Thyroid gland (tissue), 4 donors: ENCODE measurements around the gene KYAT1.

Experiments
- POLR2A ChIP-seq, 2 donors: fragments of 450-650 bp; IDR thresholded peaks; one replicate each; pipeline ENCODE4 v1.6.1; 2017; ENCODE audit warnings: antibody characterized with exemption in 2 of 2, mild to moderate bottlenecking in 2 of 2, moderate library complexity in 1 of 2
- TF ChIP-seq, protein P1 (sequence below), 6 experiments: fragments of 200-600 bp in 3 of 6; fragments of 450-650 bp in 3 of 6; sonication (generic) in 3 of 6; IDR thresholded peaks; one replicate each; pipeline ENCODE4 v1.5.1; 2016 to 2019; ENCODE audit warnings: antibody characterized with exemption in 6 of 6, mild to moderate bottlenecking in 2 of 6, inconsistent platforms in 1 of 6, moderate library complexity in 1 of 6

DNA sequence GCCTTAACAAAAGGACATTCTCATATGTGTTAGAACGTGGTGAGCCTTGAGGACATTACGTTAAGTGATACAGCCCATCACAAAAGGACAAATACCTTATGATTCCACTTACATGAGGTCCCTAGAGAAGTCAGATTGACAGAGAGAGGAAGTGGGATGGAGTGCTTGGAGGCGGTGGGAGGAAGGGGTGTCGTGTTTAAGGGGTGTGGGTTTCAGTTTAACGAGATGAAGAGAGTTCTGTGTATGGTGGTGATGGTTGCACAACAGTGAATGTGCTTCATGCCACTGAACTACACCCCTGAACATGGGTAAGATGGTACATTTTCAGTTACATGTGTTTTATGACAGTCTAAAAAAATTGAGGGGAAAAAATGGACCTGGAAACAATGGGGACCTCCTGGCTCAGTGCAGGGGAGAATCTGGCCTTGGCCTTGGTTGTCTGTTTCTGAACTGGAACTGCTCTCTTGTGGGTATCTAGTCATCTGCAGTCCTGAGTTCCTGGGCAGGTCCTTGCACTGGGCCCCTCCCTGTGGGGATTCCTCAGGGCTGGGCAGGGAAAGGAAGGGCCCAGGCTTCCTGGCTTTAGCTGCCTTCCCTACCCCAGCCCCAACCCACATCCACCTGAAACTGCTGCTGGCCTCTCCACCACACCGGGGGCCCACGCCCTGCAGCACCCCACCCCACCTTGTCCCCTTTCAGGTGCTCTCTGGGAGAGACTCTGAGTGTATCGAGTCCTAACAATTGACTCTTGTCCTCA, 18.0 kb upstream of the KYAT1 start:
- TF ChIP-seq, protein P1, sequence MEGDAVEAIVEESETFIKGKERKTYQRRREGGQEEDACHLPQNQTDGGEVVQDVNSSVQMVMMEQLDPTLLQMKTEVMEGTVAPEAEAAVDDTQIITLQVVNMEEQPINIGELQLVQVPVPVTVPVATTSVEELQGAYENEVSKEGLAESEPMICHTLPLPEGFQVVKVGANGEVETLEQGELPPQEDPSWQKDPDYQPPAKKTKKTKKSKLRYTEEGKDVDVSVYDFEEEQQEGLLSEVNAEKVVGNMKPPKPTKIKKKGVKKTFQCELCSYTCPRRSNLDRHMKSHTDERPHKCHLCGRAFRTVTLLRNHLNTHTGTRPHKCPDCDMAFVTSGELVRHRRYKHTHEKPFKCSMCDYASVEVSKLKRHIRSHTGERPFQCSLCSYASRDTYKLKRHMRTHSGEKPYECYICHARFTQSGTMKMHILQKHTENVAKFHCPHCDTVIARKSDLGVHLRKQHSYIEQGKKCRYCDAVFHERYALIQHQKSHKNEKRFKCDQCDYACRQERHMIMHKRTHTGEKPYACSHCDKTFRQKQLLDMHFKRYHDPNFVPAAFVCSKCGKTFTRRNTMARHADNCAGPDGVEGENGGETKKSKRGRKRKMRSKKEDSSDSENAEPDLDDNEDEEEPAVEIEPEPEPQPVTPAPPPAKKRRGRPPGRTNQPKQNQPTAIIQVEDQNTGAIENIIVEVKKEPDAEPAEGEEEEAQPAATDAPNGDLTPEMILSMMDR (IDR thresholded peaks at IDR 0.05) = no peak
- TF ChIP-seq POLR2A (IDR thresholded peaks at IDR 0.05) = no peak
